Calu3 (cell line): ENCODE measurements around the gene LITAFD. TPM values are rescaled to one million over a fixed set of nuclear protein-coding genes. Genes with fewer than 3 reads are reported as not detected.

Experiments
- BruUV-seq: library from RNA; stranded (reverse); fragments of 400-500 nt; replicated peaks from 2 replicates; lab custom pipeline; 2021; lab: Mats Ljungman, UMichigan
- CTCF ChIA-PET: fragments of 300-600 bp; sonication (Branson Sonifier 250); formaldehyde crosslinking; loops from one replicate; lab custom pipeline; 2022; ENCODE audit warnings: antibody characterized with exemption; lab: Charles Lee
- DNase-seq: peaks from one replicate; pipeline ENCODE4 v3.0.0; 2022
- H3K27ac Mint-ChIP-seq: one replicate; pipeline ENCODE4 v1.8.0; 2022; ENCODE audit warnings: mixed read lengths; ENCODE audit not compliant: unreplicated experiment
- H3K27me3 Mint-ChIP-seq: one replicate; pipeline ENCODE4 v1.8.0; 2022; ENCODE audit warnings: mixed read lengths; ENCODE audit not compliant: unreplicated experiment
- H3K36me3 Mint-ChIP-seq: one replicate; pipeline ENCODE4 v1.8.0; 2022; ENCODE audit warnings: mild to moderate bottlenecking, moderate library complexity, mixed read lengths; ENCODE audit not compliant: insufficient read depth, unreplicated experiment
- H3K4me1 Mint-ChIP-seq: one replicate; pipeline ENCODE4 v1.8.0; 2022; ENCODE audit warnings: mild to moderate bottlenecking, low read depth, mixed read lengths; ENCODE audit not compliant: unreplicated experiment
- H3K4me3 Mint-ChIP-seq: one replicate; pipeline ENCODE4 v1.8.0; 2022; ENCODE audit warnings: mild to moderate bottlenecking, low read depth, moderate library complexity, mixed read lengths; ENCODE audit not compliant: unreplicated experiment
- H3K9me3 Mint-ChIP-seq: one replicate; pipeline ENCODE4 v1.8.0; 2022; ENCODE audit warnings: low read depth, mixed read lengths; ENCODE audit not compliant: unreplicated experiment
- CTCF ChIP-seq: fragments of 200-600 bp; IDR thresholded peaks from one replicate; pipeline ENCODE4 v1.8.0; 2022; ENCODE audit warnings: antibody characterized with exemption; ENCODE audit not compliant: unreplicated experiment
- intact Hi-C: fragments of 100-400 bp; cut with micrococcal nuclease; formaldehyde crosslinking; loops from one replicate; pipeline ENCODE4 v1.10.0; 2022; ENCODE audit not compliant: unreplicated experiment
- total RNA-seq: library from RNA; stranded (reverse); gene quantifications from 2 replicates; pipeline ENCODE4 v1.2.3, GENCODE V29; 2022

Gene LITAFD
- total RNA-seq, 1 experiment from 2014 or later, result not detected

- no peaks in the 10 kb centered on the region for H3K27me3 Mint-ChIP-seq
- H3K27ac Mint-ChIP-seq, result no peak overlapping the region
- H3K9me3 Mint-ChIP-seq, result no peaks in the 10 kb centered on the region
- no TSS peak for BruUV-seq
- TF ChIP-seq CTCF, result no peak
- no peak overlapping the region for H3K4me3 Mint-ChIP-seq
- DNase-seq, result no peak
- H3K4me1 Mint-ChIP-seq, result no peaks in the 10 kb centered on the region
- intact Hi-C loops, result no loop called here
- H3K36me3 Mint-ChIP-seq, result peaks cover 82% of the 10 kb centered on the region
- CTCF ChIA-PET, result no interaction called here
Observed at GRCh38 chr16:8900343-8900742, 18.2 kb downstream of the LITAFD start.

- DNase-seq, result no peak
- Mint-ChIP-seq H3K27ac (no peak overlapping the region), H3K36me3 (peaks cover 80% of the 10 kb centered on the region), H3K27me3 (no peaks in the 10 kb centered on the region), H3K4me1 (no peaks in the 10 kb centered on the region), H3K9me3 (no peaks in the 10 kb centered on the region), H3K4me3 (no peak overlapping the region)
- no TSS peak for BruUV-seq
- intact Hi-C loops, result no loop called here
- TF ChIP-seq CTCF, result no peak
- CTCF ChIA-PET, result interaction anchor here (0.8 kb wide), 1 partner anchor 107 kb away, joined by 3 read pairs; no protein-coding TSS in a partner anchor
Observed at GRCh38 chr16:8901320-8901861, 19.2 kb downstream of the LITAFD start.

- DNase-seq, result no peak
- no TSS peak for BruUV-seq
- intact Hi-C loops, result no loop called here
- Mint-ChIP-seq H3K4me1 (no peaks in the 10 kb centered on the region), H3K9me3 (no peaks in the 10 kb centered on the region), H3K4me3 (no peak overlapping the region), H3K36me3 (peaks cover 87% of the 10 kb centered on the region), H3K27ac (no peak overlapping the region), H3K27me3 (no peaks in the 10 kb centered on the region)
- no peak for TF ChIP-seq CTCF
- CTCF ChIA-PET, result no interaction called here
Observed at GRCh38 chr16:8903004-8903403, 20.9 kb downstream of the LITAFD start.

- Mint-ChIP-seq H3K36me3 (peaks cover 89% of the 10 kb centered on the region), H3K27ac (no peak overlapping the region), H3K27me3 (no peaks in the 10 kb centered on the region), H3K9me3 (no peaks in the 10 kb centered on the region), H3K4me3 (no peak overlapping the region), H3K4me1 (no peaks in the 10 kb centered on the region)
- intact Hi-C loops, result no loop called here
- CTCF ChIA-PET, result interaction anchor here (0.6 to 0.9 kb wide), 3 partner anchors 35 to 223 kb away, joined by 3 to 9 read pairs (median 5); no protein-coding TSS in a partner anchor
- DNase-seq, result no peak
- no TSS peak for BruUV-seq
- TF ChIP-seq CTCF, result no peak
Observed at GRCh38 chr16:8904018-8904430, 21.9 kb downstream of the LITAFD start.
